ENCODE measurements around the gene CAMSAP2.

CAMSAP2 gene

DNA sequence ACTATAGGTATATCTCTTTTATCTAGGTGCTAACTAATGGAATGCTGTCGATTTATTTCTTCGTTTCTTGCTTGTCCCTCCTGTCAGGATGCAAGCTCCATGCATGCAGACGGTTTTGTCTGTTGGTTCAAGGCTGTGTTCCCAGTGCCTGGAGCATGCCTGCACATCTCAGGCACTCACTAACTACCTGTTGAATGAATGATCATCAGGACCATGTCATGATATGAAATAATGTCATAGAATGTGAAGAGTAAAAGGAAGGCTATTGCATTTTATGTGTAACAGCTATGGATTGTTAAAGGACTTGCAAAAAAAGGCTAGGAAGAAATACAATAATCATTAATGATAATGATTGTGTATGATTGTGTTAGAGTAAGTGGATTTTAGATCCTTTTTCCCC, 138.3 kb downstream of the CAMSAP2 start:
- DNase-seq (ENCODE audit: low read depth in 2 of 2), result no peak

DNA sequence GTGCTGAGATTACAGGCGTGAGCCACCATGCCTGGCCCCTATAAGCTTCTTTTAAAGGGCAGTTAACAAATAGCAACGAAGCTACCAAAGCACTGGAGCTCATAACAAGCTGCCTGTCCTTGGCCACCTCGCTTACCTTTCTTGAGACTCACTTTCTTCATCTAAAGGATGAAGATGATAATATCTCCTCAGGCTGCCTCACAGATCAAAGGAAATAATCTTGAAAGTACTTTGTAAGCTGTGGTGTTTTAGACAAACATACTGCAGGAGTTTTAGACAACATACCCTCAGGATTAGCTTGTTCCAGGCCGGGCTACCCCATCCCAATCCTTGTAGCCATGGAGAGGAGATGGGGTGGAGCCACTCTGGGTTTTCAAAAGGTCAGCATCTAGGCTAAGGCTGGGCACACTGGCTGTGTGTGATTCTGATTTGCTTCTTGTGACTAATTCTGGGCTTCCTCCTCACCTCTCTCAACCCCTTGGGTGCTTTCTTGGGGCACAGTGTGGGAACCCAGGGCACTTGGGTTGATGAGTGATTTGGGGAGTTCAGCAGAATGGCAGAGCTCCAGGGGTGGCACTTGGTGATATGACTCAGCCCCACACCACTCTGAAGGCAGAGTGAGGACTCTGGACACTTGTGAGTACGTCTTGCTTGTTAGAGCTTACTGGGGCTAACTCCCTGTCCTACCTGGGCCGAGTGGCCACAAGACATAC, 139.3 kb downstream of the CAMSAP2 start:
- DNase-seq (ENCODE audit: low read depth in 2 of 2), result peak; percentile 53 to 65

DNA sequence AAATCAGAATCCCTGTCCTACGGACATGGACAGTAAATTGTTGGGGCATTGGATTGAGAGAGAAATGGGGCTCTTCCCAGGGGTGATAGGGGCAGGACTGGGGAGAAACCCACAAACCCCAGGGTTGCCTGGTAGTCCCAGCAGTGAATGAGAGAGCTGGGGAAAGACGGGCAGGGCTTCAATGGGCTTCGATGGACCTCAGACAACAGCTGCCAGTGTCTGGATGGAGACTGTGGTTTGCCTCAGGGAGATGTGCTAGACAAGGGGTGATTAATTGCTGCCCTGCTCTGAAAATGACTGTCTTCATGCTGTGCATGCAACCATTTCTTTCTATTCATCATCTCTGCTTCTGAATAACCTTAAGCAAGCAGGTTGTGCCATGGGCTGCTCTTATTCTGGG, 141.5 kb downstream of the CAMSAP2 start:
- DNase-seq (ENCODE audit: low read depth in 2 of 2), result peak; percentile 19 to 23

DNA sequence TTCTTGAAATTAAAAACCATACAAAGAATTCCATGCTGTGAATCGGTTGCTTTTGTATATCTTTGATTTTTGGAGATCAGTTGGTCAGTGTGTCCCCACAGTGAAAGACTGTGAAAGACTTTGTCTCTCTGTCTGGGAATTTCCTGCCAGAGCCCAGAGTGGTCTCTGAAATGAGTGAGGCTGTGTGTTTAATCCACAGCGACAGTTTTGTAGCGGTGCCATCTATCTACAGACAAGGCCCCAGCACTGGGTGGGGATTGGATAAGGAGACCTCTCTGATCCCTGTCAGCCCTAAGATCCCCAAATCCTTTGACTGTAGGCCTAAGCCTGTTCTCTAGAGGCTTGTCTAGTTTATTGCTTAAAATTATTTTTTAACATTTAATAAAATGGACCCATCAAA, 144.4 kb downstream of the CAMSAP2 start:
- DNase-seq (ENCODE audit: low read depth in 2 of 2), result no peak

DNA sequence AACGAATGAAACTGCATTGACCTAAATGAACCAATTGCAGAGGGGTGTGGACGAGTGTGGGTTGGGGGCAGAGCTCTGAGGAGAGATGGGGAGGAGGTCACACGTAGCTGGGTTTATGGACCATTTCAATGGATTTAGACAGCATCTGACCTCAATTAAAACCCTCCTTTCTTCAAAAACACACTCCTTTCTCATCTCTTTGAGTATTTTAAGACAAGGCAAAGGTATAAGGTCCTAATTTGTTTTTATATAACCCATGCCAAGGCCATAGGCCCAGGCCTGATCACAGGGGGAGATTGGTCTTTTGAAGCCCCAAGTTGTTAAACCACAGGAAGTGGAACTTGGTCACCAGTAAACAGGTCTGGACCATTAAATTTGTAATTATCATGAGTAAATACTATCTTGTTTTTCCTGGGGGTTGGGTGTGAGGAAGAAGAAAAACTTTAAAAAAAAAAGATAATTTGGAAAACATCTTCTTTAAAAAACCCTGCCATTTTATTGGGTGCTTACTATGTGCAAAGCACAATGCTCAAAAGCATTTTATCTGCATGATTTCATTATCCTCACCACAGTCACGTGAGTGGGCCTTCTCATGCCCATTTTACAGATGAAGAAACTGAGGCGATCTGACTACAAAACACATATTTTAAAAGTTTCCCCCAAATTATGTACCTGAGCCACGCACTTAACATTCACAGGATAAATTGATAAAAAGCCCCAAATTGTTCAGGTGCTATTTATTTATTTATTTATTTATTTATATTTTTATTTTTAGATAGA, 147.1 kb downstream of the CAMSAP2 start:
- DNase-seq (ENCODE audit: low read depth in 2 of 2), result no peak

DNA sequence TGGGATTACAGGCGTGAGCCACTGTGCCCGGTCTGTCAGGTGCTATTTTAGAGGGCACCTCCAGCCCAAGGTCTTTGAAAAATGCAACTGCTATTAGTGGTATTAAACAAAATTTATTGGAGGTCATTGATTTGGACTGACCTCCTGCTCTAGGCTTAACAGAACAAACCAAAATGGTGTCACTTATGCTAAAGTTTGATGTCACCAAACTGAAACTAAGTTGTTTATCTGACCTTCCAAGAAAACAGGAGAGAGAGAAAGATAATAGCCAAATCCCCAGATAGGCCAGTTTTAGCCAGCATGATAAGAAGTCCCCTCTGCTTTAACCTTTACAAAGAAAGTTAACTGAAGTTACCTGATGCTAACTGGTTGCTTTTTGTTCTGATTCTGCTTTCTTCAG, 147.9 kb downstream of the CAMSAP2 start:
- DNase-seq (ENCODE audit: low read depth in 2 of 2), result no peak

DNA sequence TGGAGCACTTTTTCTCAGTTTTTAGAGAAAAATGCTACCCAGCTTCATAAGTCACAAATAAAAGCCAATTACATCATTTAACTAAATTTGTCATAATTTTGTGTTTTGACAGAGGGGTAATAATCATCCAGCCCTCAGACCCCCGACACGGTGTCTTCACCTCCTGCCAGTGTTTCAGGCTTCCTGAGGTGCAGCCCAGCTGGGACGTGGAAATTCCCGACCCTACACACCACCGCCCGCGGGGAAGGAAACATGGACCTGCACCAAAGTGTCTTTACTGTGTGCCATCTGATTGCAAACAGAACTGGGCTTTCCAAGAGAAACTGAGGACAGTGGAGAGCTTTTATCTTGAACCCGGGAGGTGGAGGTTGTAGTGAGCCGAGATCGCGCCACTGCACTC, 148.3 kb downstream of the CAMSAP2 start:
- DNase-seq (ENCODE audit: low read depth in 2 of 2), result no peak

DNA sequence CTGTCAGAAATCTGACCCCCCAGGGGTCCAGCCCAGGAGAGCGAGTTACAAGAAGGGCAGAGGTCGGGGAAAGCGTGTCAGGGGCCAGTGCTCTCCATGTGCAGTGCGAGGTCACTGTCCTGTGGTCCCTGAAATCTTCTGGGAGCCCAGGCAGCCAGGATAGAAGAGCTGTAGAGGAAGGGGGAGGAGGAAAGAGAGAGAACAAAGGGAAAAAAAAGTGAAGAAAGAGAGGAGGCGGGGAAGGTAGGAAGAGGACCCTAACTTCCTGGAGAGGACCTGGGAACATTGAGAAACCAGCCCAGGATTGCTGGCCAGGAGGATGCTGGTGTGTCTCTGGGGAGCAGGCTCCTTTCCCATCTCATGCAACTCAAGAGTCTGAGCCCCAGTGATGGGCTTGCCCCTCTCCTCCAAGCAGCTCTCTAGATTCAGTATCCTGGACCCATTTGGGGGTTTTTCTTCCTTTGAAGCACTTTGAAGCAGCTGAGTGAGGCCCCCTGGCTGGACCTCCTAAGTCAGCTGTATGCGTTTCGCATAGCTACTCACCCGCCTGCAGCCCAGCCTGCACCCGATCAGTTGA, 149.2 kb downstream of the CAMSAP2 start:
- DNase-seq (ENCODE audit: low read depth in 2 of 2), result no peak

DNA sequence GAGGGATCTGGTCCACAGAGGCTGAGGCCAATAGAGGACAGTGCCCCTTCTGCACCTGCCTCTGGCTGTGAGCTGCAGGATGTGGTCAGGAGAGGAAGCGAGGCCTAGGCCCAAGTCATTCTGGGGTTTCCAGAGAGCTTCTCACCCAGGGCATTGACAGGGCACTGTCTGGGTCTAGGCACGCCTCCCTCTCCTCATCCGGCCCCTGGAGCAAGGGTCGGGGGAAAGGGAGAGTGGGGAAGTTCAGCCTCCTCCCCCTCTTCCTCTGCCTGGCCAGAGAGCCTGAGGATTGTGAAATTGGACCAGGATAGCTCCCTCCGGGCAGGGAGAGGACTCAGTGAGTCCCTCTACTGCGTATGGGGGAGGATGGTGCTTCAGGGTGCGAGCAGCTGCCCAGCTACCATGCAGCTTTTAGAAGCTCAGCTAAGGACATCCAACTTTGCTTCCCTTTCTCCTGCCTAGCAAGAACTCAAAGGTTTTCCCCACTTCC, 149.7 kb downstream of the CAMSAP2 start:
- peak; percentile 45 to 46 for DNase-seq (ENCODE audit: low read depth in 2 of 2)

DNA sequence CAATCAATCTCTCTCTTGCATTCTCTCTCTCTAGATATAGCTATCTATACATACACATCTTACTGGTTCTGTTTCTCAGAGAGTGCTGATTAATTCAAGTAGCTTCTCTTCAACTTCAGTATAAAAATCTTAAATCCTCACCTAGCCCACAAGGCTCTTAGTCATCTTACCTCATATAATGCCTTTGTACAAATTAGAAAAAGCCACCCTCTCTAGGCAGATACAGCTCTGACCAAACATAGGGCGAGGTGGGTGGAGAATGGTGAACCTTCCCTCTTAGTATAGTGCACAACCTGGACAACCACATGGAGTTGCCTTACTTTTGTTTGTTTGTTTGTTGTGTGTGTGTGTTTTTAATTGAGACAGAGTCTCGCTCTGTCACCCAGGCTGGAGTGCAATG, 150.9 kb downstream of the CAMSAP2 start:
- DNase-seq (ENCODE audit: low read depth in 2 of 2), result peak in 1 of 2 donors; percentile 27

DNA sequence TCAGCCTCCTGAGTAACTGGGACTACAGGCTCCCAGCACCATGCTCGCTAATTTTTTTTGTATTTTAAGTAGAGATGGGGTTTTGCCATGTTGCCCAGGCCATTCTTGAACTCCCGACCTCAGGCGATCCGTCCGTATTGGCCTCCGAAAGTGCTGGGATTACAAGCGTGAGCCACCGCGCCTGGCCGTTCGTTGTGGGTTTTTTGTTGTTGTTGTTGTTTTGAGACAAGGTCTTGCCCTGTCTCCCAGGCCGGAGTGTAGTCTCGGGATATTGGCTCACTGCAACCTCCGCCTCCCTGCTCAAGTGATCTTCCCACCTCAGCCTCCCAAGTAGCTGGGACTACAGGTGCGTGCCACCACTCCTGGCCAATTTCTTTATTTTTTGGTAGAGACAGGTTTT, 151.3 kb downstream of the CAMSAP2 start:
- DNase-seq (ENCODE audit: low read depth in 2 of 2), result no peak

DNA sequence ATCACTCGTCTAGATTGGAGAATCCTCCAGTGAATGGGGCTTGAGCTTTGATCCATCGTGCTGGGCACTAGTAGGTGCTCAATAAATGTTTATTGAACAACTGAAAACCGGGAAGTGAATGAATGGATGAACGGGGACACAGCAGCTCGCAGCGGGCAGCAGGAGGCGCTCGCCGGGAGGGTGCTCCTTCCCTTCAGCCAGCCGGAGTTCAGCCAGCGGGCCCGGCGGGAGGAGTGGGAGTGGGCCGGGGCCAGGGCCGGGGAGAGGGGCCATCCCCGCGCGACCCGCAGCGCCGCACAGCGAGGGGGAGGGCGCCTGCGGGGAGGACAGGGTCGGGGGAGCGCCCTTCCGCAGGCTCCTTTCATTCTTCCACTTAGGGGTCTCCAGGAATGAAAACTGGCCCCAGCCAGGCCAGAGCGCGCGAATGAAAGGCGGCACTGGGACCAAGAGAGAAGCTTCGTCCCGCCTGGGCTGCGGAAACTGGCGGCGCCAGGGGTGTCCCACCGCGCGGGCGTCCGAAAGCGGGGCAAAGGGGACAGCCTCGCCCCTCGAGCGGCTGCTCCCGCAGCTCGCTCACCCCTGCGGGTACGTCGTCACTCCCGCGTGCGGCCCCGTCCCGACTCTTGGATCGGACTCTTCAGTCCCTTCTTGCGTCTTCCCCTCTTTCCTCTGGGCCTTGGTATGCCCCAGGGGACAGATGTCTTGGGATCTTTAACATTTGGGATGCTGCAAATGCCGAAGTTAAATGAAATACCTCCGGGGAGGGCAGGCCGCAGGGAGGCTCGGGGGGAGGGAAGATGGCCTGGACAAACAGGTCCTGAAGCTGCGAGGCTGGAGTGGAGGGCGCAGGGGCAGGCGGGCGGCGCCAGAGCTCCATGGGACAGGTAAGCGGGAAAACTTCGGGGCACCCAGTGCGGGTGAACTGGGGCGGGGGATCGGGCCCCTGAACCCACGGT, 152.4 kb downstream of the CAMSAP2 start:
- DNase-seq (ENCODE audit: low read depth in 2 of 2), result no peak

DNA sequence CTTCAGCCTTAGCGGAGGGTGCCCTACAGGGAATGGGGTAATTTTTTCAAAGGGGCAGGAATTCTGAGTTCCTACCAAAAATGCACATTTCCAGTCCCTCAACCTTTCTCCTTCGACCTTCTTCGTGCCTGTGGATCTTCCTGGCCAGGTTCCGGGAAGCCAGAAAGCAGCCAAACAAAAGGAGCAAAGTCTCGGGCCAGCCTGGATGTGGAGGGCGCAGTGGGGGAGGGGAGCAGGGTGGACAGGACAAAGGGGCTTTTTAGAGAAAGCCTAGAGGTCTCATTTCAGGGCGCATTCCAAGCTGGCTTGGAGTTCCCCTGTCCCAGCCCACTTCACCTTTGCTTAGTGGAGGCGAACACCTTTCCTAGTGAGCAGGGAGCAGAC, 153.1 kb downstream of the CAMSAP2 start:
- no peak for DNase-seq (ENCODE audit: low read depth in 2 of 2)

DNA sequence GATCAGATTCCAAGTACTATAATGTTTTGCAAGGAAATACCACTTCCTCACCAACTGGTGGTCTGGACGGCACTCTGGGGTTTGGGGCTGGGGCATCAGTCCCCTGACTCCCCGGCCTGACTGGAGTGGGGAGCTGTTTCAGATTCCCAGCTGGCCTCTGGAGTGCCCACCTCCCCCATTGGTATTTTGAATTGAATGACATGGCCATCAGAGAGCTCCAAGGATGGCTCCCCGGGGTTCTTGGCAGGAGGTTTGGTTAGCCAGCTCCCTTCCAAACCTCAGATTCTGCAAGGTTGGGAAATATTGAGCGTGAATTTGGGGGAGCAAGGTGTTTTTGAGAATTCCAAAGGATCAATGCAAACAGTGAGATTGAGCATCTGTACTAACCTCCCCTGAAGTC, 153.9 kb downstream of the CAMSAP2 start:
- DNase-seq (ENCODE audit: low read depth in 2 of 2), result no peak

DNA sequence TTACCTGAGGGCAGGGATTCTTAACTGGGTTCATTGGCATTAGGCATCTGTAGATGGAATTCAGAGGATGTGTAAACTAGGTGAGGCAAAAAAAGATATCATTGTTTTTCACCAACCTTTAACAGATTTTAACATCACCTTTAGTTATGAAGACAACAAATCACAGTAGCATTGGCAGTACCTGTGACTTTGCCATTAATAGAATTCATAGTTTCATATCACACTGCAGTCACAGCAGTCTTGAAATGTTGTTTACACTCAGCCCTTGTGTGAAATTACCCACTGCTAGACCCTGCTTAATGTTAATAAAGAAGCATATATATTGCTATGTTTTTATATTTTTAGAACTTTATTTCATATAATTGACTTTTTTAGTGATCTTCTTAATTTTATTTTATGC, 154.3 kb downstream of the CAMSAP2 start:
- DNase-seq (ENCODE audit: low read depth in 2 of 2), result no peak

DNA sequence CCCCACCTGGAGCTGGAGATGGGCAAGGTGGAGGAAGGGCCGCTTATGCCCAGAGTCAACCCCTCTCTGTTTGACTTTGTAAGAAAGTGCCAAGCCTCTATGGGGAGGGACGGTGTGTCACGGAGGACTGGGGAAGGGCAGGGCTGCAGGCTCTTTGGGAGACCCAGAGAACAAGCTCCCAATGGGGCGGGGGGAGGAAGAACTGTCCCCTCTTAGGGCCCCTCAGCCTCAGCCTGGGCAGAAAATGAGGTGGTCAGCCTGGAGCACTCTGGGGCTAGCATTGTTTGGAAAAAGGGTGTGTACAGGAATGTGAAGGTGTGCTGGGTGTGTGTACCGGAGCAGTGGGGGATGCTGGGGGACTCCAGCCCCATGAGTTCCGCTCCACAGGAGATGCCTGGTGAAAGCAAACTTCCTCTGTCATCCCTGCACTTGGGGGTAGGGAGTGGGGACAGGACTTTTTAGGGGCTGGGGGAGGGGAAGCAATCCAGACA, 154.8 kb downstream of the CAMSAP2 start:
- DNase-seq (ENCODE audit: low read depth in 2 of 2), result no peak

DNA sequence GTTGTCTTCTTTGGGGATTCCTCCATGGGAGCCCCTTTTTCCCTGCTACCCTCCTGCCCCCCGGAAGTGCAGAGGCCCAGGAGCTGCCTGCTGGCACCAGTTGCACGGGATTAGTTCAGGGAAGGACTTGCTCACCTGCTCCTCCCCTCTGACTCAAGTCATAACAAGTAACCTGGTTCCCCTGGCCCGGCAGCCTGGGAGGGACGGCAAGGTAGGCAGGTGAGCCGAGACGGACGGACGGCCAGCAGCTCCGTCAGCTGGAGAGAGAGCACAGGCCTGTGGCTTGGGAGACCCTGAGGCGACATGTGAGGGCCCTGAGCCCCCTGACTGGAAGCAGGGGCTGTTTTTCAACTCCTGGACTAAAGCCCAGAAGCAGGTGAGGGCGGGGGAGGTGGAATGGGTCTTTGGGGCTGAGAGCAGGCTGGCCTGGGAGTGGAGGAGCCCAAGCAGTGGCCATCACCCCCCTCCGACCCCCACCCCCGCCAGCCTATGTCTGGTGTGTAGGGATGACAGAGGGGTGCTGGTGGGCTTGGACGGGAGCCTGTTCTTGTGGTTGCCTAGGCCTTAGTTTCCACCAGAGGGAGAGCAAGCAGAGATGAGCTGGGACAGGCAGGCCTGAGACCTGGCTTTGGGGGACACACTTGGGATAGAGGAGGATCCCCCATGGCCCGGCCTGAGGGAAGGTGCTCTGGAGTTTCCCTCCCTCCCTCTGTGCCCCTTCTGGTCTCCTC, 156.2 kb downstream of the CAMSAP2 start, which contains the start of gene INAVA:
Gene INAVA (plus strand): TSS at position 189 of the 731 bp plus-strand sequence. CDS start 3,501 bp downstream, outside the sequence.
- DNase-seq (ENCODE audit: low read depth in 2 of 2), result no peak

DNA sequence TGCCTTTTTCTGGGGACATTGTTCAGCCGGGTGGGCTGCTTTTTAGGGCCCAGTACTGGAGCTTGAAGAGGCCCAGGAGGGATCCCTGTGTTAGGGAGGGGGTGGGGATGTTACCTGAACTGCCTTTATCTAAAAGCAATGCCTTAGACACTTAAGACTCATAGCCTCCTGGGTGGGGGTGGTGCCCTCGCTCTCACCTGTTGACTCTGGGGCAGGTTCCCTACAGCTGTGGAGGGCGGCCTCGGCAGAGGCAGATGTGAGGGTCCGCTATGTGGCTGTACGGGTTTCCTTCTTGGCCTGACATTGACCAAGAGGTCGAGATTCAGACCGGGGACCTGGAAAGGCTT, 156.7 kb downstream of the CAMSAP2 start:
- DNase-seq (ENCODE audit: low read depth in 2 of 2), result no peak

DNA sequence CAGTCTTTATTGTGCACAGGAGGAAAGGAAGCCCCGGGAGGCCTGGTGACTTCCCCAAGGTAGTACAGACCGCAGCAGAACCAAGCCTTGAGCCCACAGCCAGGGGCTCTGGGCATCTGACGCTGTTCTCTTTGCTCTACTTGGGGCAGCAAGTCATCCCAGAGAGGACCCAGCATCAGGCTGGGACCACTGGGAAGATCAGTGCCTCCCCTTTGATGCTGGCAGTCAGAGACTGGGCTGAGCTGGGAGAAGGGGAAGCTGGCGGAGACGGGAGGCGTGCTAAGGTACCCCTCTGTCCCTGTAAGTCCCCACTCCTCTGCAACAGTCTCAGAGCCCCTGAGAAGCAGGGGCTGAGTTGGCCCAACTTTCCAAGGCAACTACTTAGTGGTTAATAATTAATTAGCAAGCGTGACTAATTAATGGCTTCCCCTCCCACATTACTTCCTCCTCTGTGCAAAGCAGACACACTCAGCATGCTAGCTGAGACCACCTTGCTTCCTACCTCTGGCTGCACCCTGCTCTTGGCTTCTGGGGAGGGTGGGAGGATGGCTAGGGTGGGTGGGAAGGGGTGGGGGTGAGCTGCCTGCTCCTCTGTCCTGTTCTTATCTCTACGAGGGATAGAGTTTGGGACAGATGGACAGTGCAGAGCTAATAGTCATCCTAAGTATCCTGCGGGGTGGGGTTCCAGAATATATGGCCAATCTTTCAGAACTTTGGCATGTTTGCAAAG, 157.3 kb downstream of the CAMSAP2 start:
- no peak for DNase-seq (ENCODE audit: low read depth in 2 of 2)

DNA sequence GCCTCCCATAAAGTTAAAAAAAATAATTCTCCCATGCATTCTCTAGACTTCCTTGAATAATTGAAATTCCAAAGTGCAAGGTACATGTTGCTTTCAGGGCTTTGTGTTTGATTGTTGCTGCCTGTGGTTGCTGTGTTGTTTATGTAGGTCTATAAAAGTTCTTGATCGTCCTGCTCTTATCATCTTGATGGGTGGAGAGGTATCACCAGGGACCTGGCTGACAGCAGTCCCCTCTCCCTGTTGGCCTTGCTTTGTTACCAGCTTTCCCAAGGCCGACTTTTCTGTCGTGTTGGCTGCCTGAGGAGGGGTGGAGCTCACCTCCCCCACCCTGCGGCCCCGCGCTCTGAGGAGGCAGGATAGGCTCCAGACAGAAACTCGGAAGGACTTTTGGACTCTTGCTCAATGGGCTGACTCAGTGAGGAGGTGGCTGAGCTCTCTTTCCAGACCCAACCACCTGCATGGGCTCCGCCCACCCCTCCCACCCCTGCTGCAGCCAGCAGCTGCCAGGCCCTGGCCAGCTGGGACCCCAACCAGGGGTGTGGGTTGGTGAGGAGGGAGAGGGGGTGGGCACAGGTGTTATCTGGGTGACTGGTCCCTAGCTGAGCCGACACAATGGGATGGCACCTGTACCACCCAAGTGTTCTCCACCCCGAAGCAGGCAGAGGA, 158.0 kb downstream of the CAMSAP2 start:
- DNase-seq (ENCODE audit: low read depth in 2 of 2), result no peak

All from stimulated activated CD4-positive, alpha-beta T cell treated with anti-CD3 and anti-CD28 coated beads, Interleukin-15, amount 100 ng/mL, for 48 hours (primary cell).